ENCODE results near the gene ISL2.

DNA sequence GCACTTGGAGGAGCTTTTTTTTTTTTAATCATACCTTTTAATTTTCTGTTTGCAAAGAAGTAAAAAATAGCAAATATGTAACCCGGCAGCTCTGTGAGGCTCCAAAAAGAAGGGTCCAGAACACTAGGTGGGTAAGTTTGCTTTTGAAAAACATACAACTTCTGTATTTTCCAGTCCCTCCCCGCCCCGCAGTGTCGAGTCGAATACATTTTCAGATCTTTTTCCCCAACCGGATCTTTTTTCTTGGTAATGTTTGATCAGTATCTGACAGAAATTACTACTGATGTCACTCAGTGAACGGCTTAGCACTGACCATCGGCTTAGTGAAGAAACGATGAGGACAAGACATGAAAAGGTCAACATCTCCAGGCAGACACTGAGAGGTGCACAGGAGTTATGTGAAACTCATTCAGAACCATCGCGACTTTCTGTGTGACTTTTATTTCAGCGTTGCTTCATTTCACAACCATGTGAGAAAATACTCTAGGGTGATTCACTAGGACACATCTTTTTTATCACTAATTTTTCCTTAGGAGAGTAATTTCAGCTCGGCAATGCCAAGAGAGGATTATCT lies 11.0 kb downstream of the ISL2 start:
- no peak for TF ChIP-seq CTCF (conservative IDR thresholded peaks at IDR 0.05 in 1 of 2, IDR thresholded peaks at IDR 0.05 in 1 of 2; ENCODE audit: low read depth in 1 of 2, low read length in 2 of 2)
- no peak for TF ChIP-seq EZH2 (IDR thresholded peaks at IDR 0.05; ENCODE audit: low read length, missing control alignments)

Measured in fibroblast of lung (primary cell).